Measurements from ENCODE around the gene WDR5.
"Not testable (repeated sequence)": the region's sequence is repeated elsewhere in the genome, so short reads cannot be mapped to it uniquely, and the experiment has no call there.

Gene WDR5

GRCh38 chr9:134135343-134136117 lies at the start of gene WDR5:
WDR5 (plus strand) TSS chr9:134136082; CDS start chr9:134139878, 3,796 bp downstream.
- peak within 1 kb of the TSS; percentile 70 to 98 (median 93) for H3K27ac ChIP-seq
- peak within 1 kb of the TSS; percentile 71 to 94 (median 90) for H3K4me3 ChIP-seq

- no peak overlapping the region for H3K27ac ChIP-seq
- no peak overlapping the region for H3K4me3 ChIP-seq
These were observed 47.7 kb upstream of the WDR5 start for GRCh38 chr9:134088063-134088725.

- no peak overlapping the region for H3K4me3 ChIP-seq
- H3K27ac ChIP-seq = no peak overlapping the region
These were observed 45.9 kb upstream of the WDR5 start for GRCh38 chr9:134089972-134090371.

GRCh38 chr9:134099123-134099761 lies 36.6 kb upstream of the WDR5 start:
- H3K4me3 ChIP-seq = no peak overlapping the region

GRCh38 chr9:134100040-134100439 lies 35.8 kb upstream of the WDR5 start:
- no peak overlapping the region for H3K4me3 ChIP-seq
- no peak overlapping the region for H3K27ac ChIP-seq

More at GRCh38 chr9:134099123-134099761, 36.6 kb upstream of the WDR5 start:
- H3K27ac ChIP-seq = no peak overlapping the region

GRCh38 chr9:134101133-134101532 lies 34.7 kb upstream of the WDR5 start:
- not testable (repeated sequence) for H3K27ac ChIP-seq, H3K4me3 ChIP-seq

- H3K27ac ChIP-seq = no peak overlapping the region
- no peak overlapping the region for H3K4me3 ChIP-seq
These were observed 34.2 kb upstream of the WDR5 start for GRCh38 chr9:134101623-134102149.

- Histone ChIP-seq H3K27ac (no peak overlapping the region), H3K4me3 (no peak overlapping the region)
These were observed 32.4 kb upstream of the WDR5 start for GRCh38 chr9:134103391-134103998.

GRCh38 chr9:134111064-134111463 lies 24.8 kb upstream of the WDR5 start:
- Histone ChIP-seq H3K4me3 (no peak overlapping the region), H3K27ac (no peak overlapping the region)

GRCh38 chr9:134112561-134112960 lies 23.3 kb upstream of the WDR5 start:
- Histone ChIP-seq H3K27ac (no peak overlapping the region), H3K4me3 (no peak overlapping the region)

- H3K4me3 ChIP-seq, H3K27ac ChIP-seq: not testable (repeated sequence)
These were observed 16.9 kb upstream of the WDR5 start for GRCh38 chr9:134118972-134119371.

GRCh38 chr9:134123764-134124128 lies 12.1 kb upstream of the WDR5 start:
- H3K4me3 ChIP-seq = no peak overlapping the region
- no peak overlapping the region for H3K27ac ChIP-seq

- H3K27ac ChIP-seq = no peak overlapping the region
- H3K4me3 ChIP-seq = no peak overlapping the region
These were observed 10.3 kb upstream of the WDR5 start for GRCh38 chr9:134125413-134126095.

GRCh38 chr9:134126373-134126772 lies 9.5 kb upstream of the WDR5 start:
- Histone ChIP-seq H3K4me3 (no peak overlapping the region), H3K27ac (no peak overlapping the region)

GRCh38 chr9:134127065-134127580 lies 8.8 kb upstream of the WDR5 start:
- no peak overlapping the region for H3K27ac ChIP-seq
- no peak overlapping the region for H3K4me3 ChIP-seq

GRCh38 chr9:134127616-134128015 lies 8.3 kb upstream of the WDR5 start:
- Histone ChIP-seq H3K4me3 (no peak overlapping the region), H3K27ac (no peak overlapping the region)

- Histone ChIP-seq H3K4me3 (no peak overlapping the region), H3K27ac (peak overlapping the region in 5 of 21 experiments; percentile 17 to 74 (median 57))
These were observed 6.9 kb upstream of the WDR5 start for GRCh38 chr9:134128727-134129679.
